ENCODE data around the gene SH3GL1. TPM values are rescaled to one million over a fixed set of nuclear protein-coding genes. Genes with fewer than 3 reads are reported as not detected.

SH3GL1 gene
- total and polyA plus RNA-seq, 4 experiments from 2014 or later: 19.7 to 45.6 (median 34.1) TPM

GRCh38 chr19:4365791-4366665 lies 34.3 kb downstream of the SH3GL1 start:
- Histone ChIP-seq H3K4me1 (ENCODE audit: insufficient read depth, low read length) (peaks cover 32% of the 10 kb centered on the region), H3K27me3 (ENCODE audit: insufficient read depth, low read length) (no peaks in the 10 kb centered on the region), H3K9me3 (ENCODE audit: control insufficient read depth in 1 of 2, low read length in 2 of 2) (no peaks in the 10 kb centered on the region), H3K4me3 (ENCODE audit: low read length in 2 of 2) (no peak overlapping the region), H3K36me3 (ENCODE audit: insufficient read depth, low read length) (peaks cover 21% of the 10 kb centered on the region), H3K27ac (ENCODE audit: low read depth, low read length) (no peak overlapping the region)
- DNase-seq: no peak
- Mint-ChIP-seq H3K9me3 (no peaks in the 10 kb centered on the region), H3K27me3 (no peaks in the 10 kb centered on the region), H3K4me3 (no peak overlapping the region), H3K4me1 (peaks cover 11 to 34% (median 22%) of the 10 kb centered on the region in 4 donors), H3K36me3 (peaks cover 3 to 33% of the 10 kb centered on the region in 2 donors), H3K27ac (peak overlapping the region in 1 of 7 donors; percentile 72)
- ChIA-PET CTCF (ENCODE audit: partially characterized antibody) (interaction anchor here (0.8 to 2.6 kb wide), 4 partner anchors 9 to 156 kb away, joined by 3 to 18 read pairs (median 4); partner anchors contain the start of gene CHAF1A), POLR2A (ENCODE audit: partially characterized antibody) (interaction anchor here (0.9 to 5.2 kb wide), 6 partner anchors 10 to 119 kb away, joined by 3 to 42 read pairs (median 4); partner anchors contain the start of genes CHAF1A, MPND, SH3GL1 and YJU2)
- intact Hi-C loops (cut with micrococcal nuclease): no loop called here

- Mint-ChIP-seq H3K27ac (peak overlapping the region in 1 of 7 donors; percentile 18), H3K27me3 (no peaks in the 10 kb centered on the region), H3K36me3 (peaks cover 6 to 38% of the 10 kb centered on the region in 2 donors), H3K9me3 (no peaks in the 10 kb centered on the region), H3K4me1 (peaks cover 7 to 28% (median 15%) of the 10 kb centered on the region in 4 donors), H3K4me3 (no peak overlapping the region)
- Histone ChIP-seq H3K4me1 (ENCODE audit: insufficient read depth, low read length) (peaks cover 26% of the 10 kb centered on the region), H3K4me3 (ENCODE audit: low read length in 2 of 2) (no peak overlapping the region), H3K9me3 (ENCODE audit: control insufficient read depth in 1 of 2, low read length in 2 of 2) (no peaks in the 10 kb centered on the region), H3K27ac (ENCODE audit: low read depth, low read length) (no peak overlapping the region), H3K27me3 (ENCODE audit: insufficient read depth, low read length) (no peaks in the 10 kb centered on the region), H3K36me3 (ENCODE audit: insufficient read depth, low read length) (peaks cover 28% of the 10 kb centered on the region)
- intact Hi-C loops (cut with micrococcal nuclease): no loop called here
- DNase-seq: no peak
- POLR2A ChIA-PET (ENCODE audit: partially characterized antibody): interaction anchor here (1.4 to 5.2 kb wide), 3 partner anchors 13 to 37 kb away, joined by 4 to 42 read pairs (median 4); partner anchors contain the start of genes CHAF1A and MPND
- CTCF ChIA-PET (ENCODE audit: partially characterized antibody): interaction anchor here (0.8 to 2.6 kb wide), 5 partner anchors 10 to 156 kb away, joined by 3 to 18 read pairs (median 4); partner anchors contain the start of genes CHAF1A and SH3GL1
Measured at GRCh38 chr19:4365341-4365740, 35.0 kb downstream of the SH3GL1 start.

- Mint-ChIP-seq H3K27me3 (no peaks in the 10 kb centered on the region), H3K27ac (no peak overlapping the region), H3K36me3 (peaks cover 7 to 35% of the 10 kb centered on the region in 2 donors), H3K9me3 (no peaks in the 10 kb centered on the region), H3K4me1 (peaks cover 3 to 14% (median 4%) of the 10 kb centered on the region in 4 donors), H3K4me3 (no peak overlapping the region)
- DNase-seq: no peak
- H3K4me3 ChIP-seq (ENCODE audit: low read length in 2 of 2): no peak overlapping the region
- H3K4me1 ChIP-seq (ENCODE audit: insufficient read depth, low read length): peaks cover 11% of the 10 kb centered on the region
- H3K36me3 ChIP-seq (ENCODE audit: insufficient read depth, low read length): peaks cover 37% of the 10 kb centered on the region
- H3K9me3 ChIP-seq (ENCODE audit: control insufficient read depth in 1 of 2, low read length in 2 of 2): no peaks in the 10 kb centered on the region
- CTCF ChIA-PET (ENCODE audit: partially characterized antibody): interaction anchor here (1.0 kb wide), 1 partner anchor 11 kb away, joined by 8 read pairs; no protein-coding TSS in a partner anchor
- H3K27ac ChIP-seq (ENCODE audit: low read depth, low read length): no peak overlapping the region
- intact Hi-C loops (cut with micrococcal nuclease): no loop called here
- POLR2A ChIA-PET (ENCODE audit: partially characterized antibody): interaction anchor here (0.8 to 1.9 kb wide), 3 partner anchors 20 to 37 kb away, joined by 3 to 7 read pairs (median 4); partner anchors contain the start of genes MPND and SH3GL1
- H3K27me3 ChIP-seq (ENCODE audit: insufficient read depth, low read length): no peaks in the 10 kb centered on the region
Measured at GRCh38 chr19:4363571-4364304, 36.6 kb downstream of the SH3GL1 start.

DNA sequence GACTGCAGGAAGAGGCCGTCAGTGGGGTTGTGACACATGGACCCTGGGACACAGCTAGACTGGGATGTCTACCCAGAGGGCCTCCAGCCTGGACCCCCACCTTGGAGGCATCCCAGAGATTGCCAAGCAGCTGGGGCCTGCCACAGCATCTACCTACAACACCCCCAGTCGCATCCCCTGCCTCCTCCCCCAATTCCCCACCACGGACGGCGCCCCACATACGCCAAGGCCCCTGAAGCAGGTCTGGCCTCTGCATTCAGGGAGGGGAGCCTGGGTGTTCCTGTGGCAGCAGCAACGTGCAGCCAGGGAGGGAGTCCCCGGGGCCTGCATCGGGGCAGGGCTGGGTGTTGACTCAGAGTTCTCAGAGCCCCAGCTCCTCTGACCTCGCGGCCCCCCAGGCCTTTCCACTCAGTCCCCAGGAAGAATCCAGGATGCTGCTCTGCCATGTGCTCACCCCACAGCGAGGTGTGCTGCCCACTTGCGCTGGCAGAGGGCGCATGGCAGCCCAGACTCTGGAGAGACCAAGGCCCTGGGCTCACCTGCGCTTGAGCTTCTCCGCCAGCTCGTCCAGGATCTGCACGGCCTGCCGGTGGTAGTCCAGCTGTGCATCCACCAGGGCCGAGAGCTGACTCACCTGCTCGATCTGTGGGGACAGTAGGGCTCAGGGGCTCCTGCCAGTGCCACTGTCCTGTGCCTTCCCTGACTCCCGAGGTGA lies 37.4 kb downstream of the SH3GL1 start:
- H3K9me3 ChIP-seq (ENCODE audit: control insufficient read depth in 1 of 2, low read length in 2 of 2): no peaks in the 10 kb centered on the region
- no peak overlapping the region for H3K27ac Mint-ChIP-seq
- no peaks in the 10 kb centered on the region for H3K9me3 Mint-ChIP-seq
- H3K27me3 ChIP-seq (ENCODE audit: insufficient read depth, low read length): no peaks in the 10 kb centered on the region
- H3K36me3 Mint-ChIP-seq: peaks cover 7 to 32% of the 10 kb centered on the region in 2 donors
- intact Hi-C loops (cut with micrococcal nuclease): no loop called here
- CTCF ChIA-PET (ENCODE audit: partially characterized antibody): interaction anchor here (1.0 to 1.7 kb wide), 2 partner anchors 10 kb away, joined by 8 to 9 read pairs; no protein-coding TSS in a partner anchor
- POLR2A ChIA-PET (ENCODE audit: partially characterized antibody): interaction anchor here (0.8 to 1.9 kb wide), 3 partner anchors 19 to 37 kb away, joined by 3 to 7 read pairs (median 4); partner anchors contain the start of genes MPND and SH3GL1
- H3K4me1 ChIP-seq (ENCODE audit: insufficient read depth, low read length): peaks cover 4% of the 10 kb centered on the region
- no peaks in the 10 kb centered on the region for H3K27me3 Mint-ChIP-seq
- no peak overlapping the region for H3K4me3 ChIP-seq (ENCODE audit: low read length in 2 of 2)
- H3K36me3 ChIP-seq (ENCODE audit: insufficient read depth, low read length): peaks cover 37% of the 10 kb centered on the region
- no peak overlapping the region for H3K27ac ChIP-seq (ENCODE audit: low read depth, low read length)
- no peak overlapping the region for H3K4me3 Mint-ChIP-seq
- no peak for DNase-seq
- peaks cover 0 to 8% (median 3%) of the 10 kb centered on the region in 4 donors for H3K4me1 Mint-ChIP-seq

- no peaks in the 10 kb centered on the region for H3K9me3 Mint-ChIP-seq
- intact Hi-C loops (cut with micrococcal nuclease): no loop called here
- Histone ChIP-seq H3K4me3 (ENCODE audit: low read length in 2 of 2) (no peak overlapping the region), H3K27me3 (ENCODE audit: insufficient read depth, low read length) (no peaks in the 10 kb centered on the region), H3K27ac (ENCODE audit: low read depth, low read length) (no peak overlapping the region), H3K9me3 (ENCODE audit: control insufficient read depth in 1 of 2, low read length in 2 of 2) (no peaks in the 10 kb centered on the region), H3K36me3 (ENCODE audit: insufficient read depth, low read length) (peaks cover 37% of the 10 kb centered on the region), H3K4me1 (ENCODE audit: insufficient read depth, low read length) (no peaks in the 10 kb centered on the region)
- H3K4me1 Mint-ChIP-seq: peaks cover 0 to 1% (median under 1%) of the 10 kb centered on the region in 4 donors
- H3K36me3 Mint-ChIP-seq: peaks cover 7 to 32% of the 10 kb centered on the region in 2 donors
- no peak overlapping the region for H3K27ac Mint-ChIP-seq
- CTCF ChIA-PET (ENCODE audit: partially characterized antibody): interaction anchor here (1.7 kb wide), 1 partner anchor 9 kb away, joined by 9 read pairs; no protein-coding TSS in a partner anchor
- DNase-seq: no peak
- POLR2A ChIA-PET (ENCODE audit: partially characterized antibody): interaction anchor here (0.5 to 1.9 kb wide), 3 partner anchors 19 to 481 kb away, joined by 4 to 7 read pairs (median 4); partner anchors contain the start of genes MPND and SH3GL1
- no peaks in the 10 kb centered on the region for H3K27me3 Mint-ChIP-seq
- no peak overlapping the region for H3K4me3 Mint-ChIP-seq
Measured at GRCh38 chr19:4362101-4362828, 38.1 kb downstream of the SH3GL1 start.
